Natural killer cell (primary cell): ENCODE results near the gene EPAS1. TPM values are rescaled to one million over a fixed set of nuclear protein-coding genes. Genes with fewer than 3 reads are reported as not detected.

Experiments used
- ATAC-seq, 3 donors: fragments of 150-1000 bp in 2 of 3; fragments of 200-7000 bp in 1 of 3; cut with Tn5 transposase; 1 replicate in 1 of 3; 2 replicates in 2 of 3; pipeline ENCODE4 v1.10.0; 2021; ENCODE audit warnings: mild to moderate bottlenecking in 2 of 3, moderate library complexity in 2 of 3
- DNase-seq, 2 donors: peaks; one replicate each; pipeline versions ENCODE4 v3.0.0 to v3.0.0-alpha.2; 2013 to 2021; ENCODE audit warnings: mixed read lengths in 1 of 2
- H3K27ac ChIP-seq: one replicate; pipeline ENCODE4 v1.5.1; 2013; ENCODE audit warnings: mild to moderate bottlenecking, low read length
- H3K27me3 ChIP-seq: one replicate; pipeline ENCODE4 v1.6.1; 2013; ENCODE audit warnings: low read length; ENCODE audit not compliant: control insufficient read depth, insufficient read depth
- H3K36me3 ChIP-seq: one replicate; pipeline ENCODE4 v1.6.1; 2013; ENCODE audit warnings: low read length; ENCODE audit not compliant: control insufficient read depth, insufficient read depth
- H3K4me1 ChIP-seq: one replicate; pipeline ENCODE4 v1.6.1; 2013; ENCODE audit warnings: low read length; ENCODE audit not compliant: control insufficient read depth, insufficient read depth
- H3K4me3 ChIP-seq: one replicate; pipeline ENCODE4 v1.5.1; 2013; ENCODE audit warnings: low read length
- H3K9me3 ChIP-seq: one replicate; pipeline ENCODE4 v1.6.1; 2013; ENCODE audit warnings: low read length; ENCODE audit not compliant: control insufficient read depth, insufficient read depth
- H3K27ac Mint-ChIP-seq, 2 donors: one replicate each; pipeline ENCODE4 v1.8.0; 2022; ENCODE audit warnings: mild to moderate bottlenecking in 2 of 2, mixed read lengths in 2 of 2, moderate library complexity in 1 of 2
- H3K27me3 Mint-ChIP-seq, 2 donors: one replicate each; pipeline ENCODE4 v1.8.0; 2022; ENCODE audit warnings: low read depth in 2 of 2, mixed read lengths in 2 of 2
- H3K36me3 Mint-ChIP-seq: one replicate; pipeline ENCODE4 v1.8.0; 2022; ENCODE audit warnings: mixed read lengths
- H3K4me1 Mint-ChIP-seq, 2 donors: one replicate each; pipeline ENCODE4 v1.8.0; 2022; ENCODE audit warnings: mixed read lengths in 2 of 2
- H3K4me3 Mint-ChIP-seq: one replicate; pipeline ENCODE4 v1.8.0; 2022; ENCODE audit warnings: mild to moderate bottlenecking, moderate library complexity, mixed read lengths
- H3K9me3 Mint-ChIP-seq, 2 donors: one replicate each; pipeline ENCODE4 v1.8.0; 2022; ENCODE audit warnings: mixed read lengths in 2 of 2
- WGBS: methylation state at CpG from one replicate; pipeline ENCODE4 v1.1.7; 2013; ENCODE audit warnings: missing lambda C conversion rate; ENCODE audit not compliant: insufficient coverage; 5-methylcytosine and 5-hydroxymethylcytosine counted together
- intact Hi-C: fragments of 100-400 bp; cut with micrococcal nuclease; formaldehyde crosslinking; loops from one replicate; pipeline ENCODE4 v1.14.2; 2022
- total RNA-seq, 4 donors: library from RNA; stranded (reverse); fragments of 120-200 nt in 1 of 4; gene quantifications; one replicate each; pipeline versions ENCODE4 v1.2.3 to v1.2.4, GENCODE V29; 2013 to 2022
- TF ChIP-seq, protein P1 (sequence below): fragments of 200-600 bp; IDR thresholded peaks from one replicate; pipeline ENCODE4 v1.8.0; 2022; ENCODE audit warnings: antibody characterized with exemption

The EPAS1 gene
- total RNA-seq, 3 donors from 2014 or later (not counting 1 experiment from before 2014, with no cell fraction given), result 2.1 to 61.4 (median 3.6) TPM

DNA sequence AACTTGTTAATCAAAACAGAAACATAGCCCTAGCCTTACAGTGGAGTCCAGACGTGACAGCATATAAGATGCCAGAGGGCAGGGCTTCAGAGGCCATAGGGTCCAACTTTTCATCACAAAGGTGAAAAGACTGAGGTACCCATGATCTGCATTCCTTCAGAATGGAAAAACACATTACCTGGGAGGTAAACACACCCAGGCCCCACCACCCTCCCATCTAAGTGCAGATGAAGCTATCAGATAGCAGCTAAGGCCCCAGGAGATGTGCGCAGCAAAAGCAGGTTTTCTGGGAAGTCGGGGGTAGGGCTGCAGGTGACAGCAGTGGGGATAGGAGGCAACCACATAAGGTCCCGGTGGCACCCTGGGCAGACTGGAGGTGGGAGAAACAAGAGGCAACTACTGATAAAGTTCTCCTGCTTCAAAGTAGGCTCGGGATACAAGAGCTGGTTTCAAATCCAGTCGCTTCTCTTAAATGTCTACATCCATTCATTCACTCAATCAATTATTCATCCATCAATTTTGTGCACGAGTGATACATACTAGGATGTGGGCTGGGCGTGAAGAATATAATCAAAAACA lies 107.1 kb downstream of the EPAS1 start:
- peaks cover 0 to 5% of the 10 kb centered on the region in 2 donors for H3K4me1 Mint-ChIP-seq
- Histone ChIP-seq H3K36me3 (no peaks in the 10 kb centered on the region), H3K27ac (no peak overlapping the region), H3K9me3 (no peaks in the 10 kb centered on the region), H3K27me3 (no peaks in the 10 kb centered on the region), H3K4me3 (no peak overlapping the region), H3K4me1 (no peaks in the 10 kb centered on the region)
- no peaks in the 10 kb centered on the region for H3K27me3 Mint-ChIP-seq
- ATAC-seq, result no peak
- intact Hi-C loops, result no loop called here
- 93% methylated on average over 8 of the region's 8 CpGs for WGBS
- no peaks in the 10 kb centered on the region for H3K36me3 Mint-ChIP-seq
- H3K27ac Mint-ChIP-seq, result no peak overlapping the region
- TF ChIP-seq, protein P1, sequence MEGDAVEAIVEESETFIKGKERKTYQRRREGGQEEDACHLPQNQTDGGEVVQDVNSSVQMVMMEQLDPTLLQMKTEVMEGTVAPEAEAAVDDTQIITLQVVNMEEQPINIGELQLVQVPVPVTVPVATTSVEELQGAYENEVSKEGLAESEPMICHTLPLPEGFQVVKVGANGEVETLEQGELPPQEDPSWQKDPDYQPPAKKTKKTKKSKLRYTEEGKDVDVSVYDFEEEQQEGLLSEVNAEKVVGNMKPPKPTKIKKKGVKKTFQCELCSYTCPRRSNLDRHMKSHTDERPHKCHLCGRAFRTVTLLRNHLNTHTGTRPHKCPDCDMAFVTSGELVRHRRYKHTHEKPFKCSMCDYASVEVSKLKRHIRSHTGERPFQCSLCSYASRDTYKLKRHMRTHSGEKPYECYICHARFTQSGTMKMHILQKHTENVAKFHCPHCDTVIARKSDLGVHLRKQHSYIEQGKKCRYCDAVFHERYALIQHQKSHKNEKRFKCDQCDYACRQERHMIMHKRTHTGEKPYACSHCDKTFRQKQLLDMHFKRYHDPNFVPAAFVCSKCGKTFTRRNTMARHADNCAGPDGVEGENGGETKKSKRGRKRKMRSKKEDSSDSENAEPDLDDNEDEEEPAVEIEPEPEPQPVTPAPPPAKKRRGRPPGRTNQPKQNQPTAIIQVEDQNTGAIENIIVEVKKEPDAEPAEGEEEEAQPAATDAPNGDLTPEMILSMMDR, result no peak
- no peaks in the 10 kb centered on the region for H3K9me3 Mint-ChIP-seq
- H3K4me3 Mint-ChIP-seq, result no peak overlapping the region
- no peak for DNase-seq

DNA sequence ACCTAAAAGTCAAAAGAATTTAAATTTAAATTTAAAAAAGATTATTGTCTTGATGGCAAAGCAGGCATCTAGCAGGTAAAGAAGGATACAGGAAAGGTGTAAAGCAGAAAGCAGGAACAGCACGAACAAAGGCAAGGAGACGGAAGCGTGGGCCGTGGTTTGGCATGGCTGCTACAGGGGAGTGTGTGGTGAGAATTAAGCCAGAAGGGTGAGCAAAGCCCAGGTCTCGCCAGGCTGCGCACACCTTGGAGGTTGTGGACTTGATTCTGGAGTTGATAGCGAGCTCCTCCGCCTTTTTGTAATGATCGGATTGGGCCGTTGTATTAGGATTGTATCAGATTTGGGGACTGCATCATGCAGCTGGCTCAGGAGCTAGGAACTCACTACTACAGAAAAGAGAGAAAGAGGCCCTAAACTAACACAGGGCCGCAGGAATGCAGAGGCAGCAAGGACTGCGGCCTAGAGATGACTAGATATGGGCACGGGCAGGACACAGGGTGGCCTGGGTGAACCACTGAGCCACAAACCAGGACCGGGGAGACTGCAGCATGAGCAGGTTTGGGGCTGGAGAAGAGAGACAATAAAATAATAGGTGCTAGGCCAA lies 110.7 kb downstream of the EPAS1 start:
- H3K36me3 ChIP-seq, result no peaks in the 10 kb centered on the region
- no peak overlapping the region for H3K4me3 ChIP-seq
- Mint-ChIP-seq H3K4me3 (no peak overlapping the region), H3K27ac (no peak overlapping the region), H3K4me1 (peaks cover 0 to 5% of the 10 kb centered on the region in 2 donors), H3K27me3 (no peaks in the 10 kb centered on the region), H3K9me3 (no peaks in the 10 kb centered on the region), H3K36me3 (no peaks in the 10 kb centered on the region)
- DNase-seq (no peak), ATAC-seq (no peak)
- no peaks in the 10 kb centered on the region for H3K27me3 ChIP-seq
- WGBS, result 81% methylated on average over 14 of the region's 14 CpGs
- intact Hi-C loops, result no loop called here
- H3K9me3 ChIP-seq, result no peaks in the 10 kb centered on the region
- no peak overlapping the region for H3K27ac ChIP-seq
- TF ChIP-seq, protein P1, result no peak
- H3K4me1 ChIP-seq, result no peaks in the 10 kb centered on the region

DNA sequence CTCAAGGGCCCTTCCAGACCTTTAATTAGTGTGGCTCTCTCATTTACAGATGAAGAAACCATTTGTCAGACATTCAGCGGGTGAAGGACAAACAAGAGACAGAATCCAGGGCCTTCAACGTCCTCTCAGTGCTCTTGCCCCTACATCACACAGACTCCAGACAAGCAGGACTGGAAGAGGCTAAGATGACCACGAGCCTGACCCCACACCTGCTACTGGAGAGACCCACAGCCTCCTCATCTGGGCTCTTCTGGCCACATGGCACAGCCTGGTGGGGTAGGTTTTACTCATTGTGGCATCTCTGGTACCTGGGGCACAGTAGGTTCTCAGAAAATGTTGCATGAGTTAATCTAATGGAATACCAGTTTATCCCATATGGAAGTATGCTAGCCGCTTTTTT lies 112.5 kb downstream of the EPAS1 start:
- H3K27ac ChIP-seq, result no peak overlapping the region
- H3K4me1 ChIP-seq, result no peaks in the 10 kb centered on the region
- DNase-seq (no peak), ATAC-seq (no peak)
- H3K36me3 ChIP-seq, result no peaks in the 10 kb centered on the region
- 75% methylated on average over 4 of the region's 4 CpGs for WGBS
- H3K4me1 Mint-ChIP-seq, result peaks cover 0 to 5% of the 10 kb centered on the region in 2 donors
- no peak overlapping the region for H3K4me3 ChIP-seq
- H3K27ac Mint-ChIP-seq, result no peak overlapping the region
- H3K9me3 Mint-ChIP-seq, result no peaks in the 10 kb centered on the region
- no peaks in the 10 kb centered on the region for H3K27me3 ChIP-seq
- TF ChIP-seq, protein P1, result no peak
- no peaks in the 10 kb centered on the region for H3K36me3 Mint-ChIP-seq
- no peaks in the 10 kb centered on the region for H3K9me3 ChIP-seq
- H3K27me3 Mint-ChIP-seq, result no peaks in the 10 kb centered on the region
- no peak overlapping the region for H3K4me3 Mint-ChIP-seq
- intact Hi-C loops, result no loop called here
